HL-60 (cell line): Measurements from ENCODE around the gene C17orf100.

ENCODE experiments used
- DNase-seq, 2 experiments: peaks; one replicate each; pipeline ENCODE4 v3.0.0-alpha.2; 2010 to 2020; ENCODE audit warnings: low read depth in 1 of 2, low spot score in 1 of 2
- H3K27ac ChIP-seq: fragments of 250-450 bp; sonication (Bioruptor Pico); replicated peaks from 2 replicates; pipeline ENCODE4 v1.5.1; 2020; ENCODE audit warnings: mild to moderate bottlenecking, moderate library complexity
- H3K27me3 ChIP-seq: fragments of 250-450 bp; sonication (Bioruptor Pico); 2 replicates; pipeline ENCODE4 v1.5.1; 2021; ENCODE audit warnings: mild to moderate bottlenecking, moderate library complexity; ENCODE audit not compliant: insufficient read depth, poor library complexity, severe bottlenecking
- H3K4me3 ChIP-seq: replicated peaks from 2 replicates; pipeline ENCODE4 v1.5.1; 2011; ENCODE audit warnings: mild to moderate bottlenecking, control low read depth, low read length; ENCODE audit not compliant: insufficient read depth
- CTCF ChIP-seq: IDR thresholded peaks from one replicate; pipeline ENCODE4 v1.5.1; 2011; ENCODE audit warnings: low read length, control low read depth, inconsistent platforms; ENCODE audit not compliant: insufficient read depth
- GABPA ChIP-seq: IDR thresholded peaks from 2 replicates; pipeline ENCODE4 v1.6.1; 2012; ENCODE audit warnings: low read depth
- POLR2AphosphoS5 ChIP-seq: IDR thresholded peaks from 2 replicates; pipeline ENCODE4 v1.6.1; 2012; ENCODE audit warnings: low read depth
- REST ChIP-seq: IDR thresholded peaks from 2 replicates; pipeline ENCODE4 v1.6.1; 2012; ENCODE audit warnings: low read depth; ENCODE audit not compliant: insufficient replicate concordance
- SPI1 ChIP-seq: IDR thresholded peaks from 2 replicates; pipeline ENCODE4 v1.6.1; 2012; ENCODE audit warnings: low read depth, mild to moderate bottlenecking, borderline replicate concordance

The C17orf100 gene

GRCh38 chr17:6695051-6695450, 43.5 kb downstream of the C17orf100 start:
- H3K27me3 ChIP-seq: no peaks in the 10 kb centered on the region
- H3K4me3 ChIP-seq: no peak overlapping the region
- H3K27ac ChIP-seq: no peak overlapping the region
- no peak for DNase-seq
- TF ChIP-seq SPI1 (no peak), GABPA (no peak), POLR2AphosphoS5 (no peak), REST (no peak), CTCF (no peak)

DNA sequence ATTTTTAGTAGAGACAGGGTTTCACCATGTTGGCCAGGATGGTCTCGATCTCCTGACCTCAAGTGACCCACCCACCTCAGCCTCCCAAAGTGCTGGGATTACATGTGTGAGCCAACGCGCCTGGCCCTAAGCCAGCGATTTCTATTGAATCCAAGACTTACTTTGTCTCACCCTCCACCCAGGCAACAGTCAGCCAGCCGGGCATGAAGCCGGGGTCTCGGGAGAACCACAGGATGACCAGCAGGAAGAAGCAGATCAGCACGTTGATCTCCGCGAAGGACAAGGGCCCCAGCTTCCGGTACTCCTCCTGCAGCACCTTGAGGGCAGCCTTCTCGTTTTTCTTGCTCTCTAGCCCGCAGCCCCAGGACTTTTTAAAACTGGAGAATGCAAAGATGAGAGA, 44.0 kb downstream of the C17orf100 start:
- no peak overlapping the region for H3K27ac ChIP-seq
- H3K27me3 ChIP-seq: no peaks in the 10 kb centered on the region
- TF ChIP-seq POLR2AphosphoS5 (no peak), CTCF (no peak)
- H3K4me3 ChIP-seq: no peak overlapping the region
- no peak for DNase-seq

DNA sequence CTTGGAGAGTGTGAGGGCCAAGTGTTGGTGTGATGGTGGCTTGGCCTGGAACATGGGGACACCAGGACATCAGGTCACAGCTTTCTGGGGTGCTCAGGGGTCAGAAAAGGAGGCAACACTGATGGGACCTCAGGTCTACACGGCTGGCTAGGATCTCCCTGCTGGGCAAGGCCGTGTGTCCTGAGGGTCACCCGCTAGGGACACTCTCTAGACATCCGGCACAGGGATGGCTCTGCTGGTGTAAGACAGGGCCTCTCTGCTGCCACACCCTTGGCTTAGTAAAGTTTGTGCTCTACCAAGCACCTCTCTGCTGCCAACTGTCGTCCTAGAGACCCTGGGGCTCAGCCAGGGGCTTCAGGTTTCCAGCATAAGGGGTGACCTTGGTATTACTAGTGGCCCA, 45.3 kb downstream of the C17orf100 start:
- no peak overlapping the region for H3K4me3 ChIP-seq
- no peak for DNase-seq
- H3K27ac ChIP-seq: no peak overlapping the region
- TF ChIP-seq POLR2AphosphoS5: no peak
- TF ChIP-seq REST: no peak
- TF ChIP-seq CTCF: no peak
- TF ChIP-seq GABPA: no peak
- TF ChIP-seq SPI1: no peak
- H3K27me3 ChIP-seq: no peaks in the 10 kb centered on the region

DNA sequence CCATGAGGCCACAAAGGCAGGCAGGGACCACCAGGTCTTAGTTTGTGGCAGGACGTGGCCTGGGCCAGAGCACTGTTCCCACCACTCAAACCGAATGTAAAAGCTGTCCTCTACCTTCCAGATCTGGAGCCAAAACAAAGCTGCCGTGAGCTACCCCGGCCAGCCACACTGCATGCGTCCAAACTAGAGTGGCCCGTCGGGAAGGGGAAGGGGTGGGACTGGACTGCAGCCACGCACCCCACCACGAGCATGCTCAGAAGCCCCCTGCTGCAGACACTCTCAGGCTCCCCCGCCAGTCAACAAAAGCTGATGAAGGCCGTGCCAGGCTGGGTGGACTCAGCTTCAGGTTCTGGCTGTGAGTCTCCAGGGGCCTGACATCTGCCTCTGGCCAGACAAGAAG, 46.4 kb downstream of the C17orf100 start:
- TF ChIP-seq SPI1 (no peak), REST (no peak), POLR2AphosphoS5 (no peak), GABPA (no peak), CTCF (no peak)
- DNase-seq: no peak
- Histone ChIP-seq H3K27ac (no peak overlapping the region), H3K27me3 (no peaks in the 10 kb centered on the region), H3K4me3 (no peak overlapping the region)
